Activated effector memory CD4-positive, alpha-beta T cell treated with anti-CD3 and anti-CD28 coated beads, Interleukin-2, amount 50 U/mL, for 16 hours (primary cell): ENCODE results near the gene PRKG2.

Source experiments
- DNase-seq: peaks from one replicate; pipeline ENCODE4 v3.0.0-alpha.2; 2020

Gene PRKG2

GRCh38 chr4:81152839-81153713, 61.9 kb downstream of the PRKG2 start:
- no peak for DNase-seq

- no peak for DNase-seq
Observed at GRCh38 chr4:81149976-81150375, 65.0 kb downstream of the PRKG2 start.

DNA sequence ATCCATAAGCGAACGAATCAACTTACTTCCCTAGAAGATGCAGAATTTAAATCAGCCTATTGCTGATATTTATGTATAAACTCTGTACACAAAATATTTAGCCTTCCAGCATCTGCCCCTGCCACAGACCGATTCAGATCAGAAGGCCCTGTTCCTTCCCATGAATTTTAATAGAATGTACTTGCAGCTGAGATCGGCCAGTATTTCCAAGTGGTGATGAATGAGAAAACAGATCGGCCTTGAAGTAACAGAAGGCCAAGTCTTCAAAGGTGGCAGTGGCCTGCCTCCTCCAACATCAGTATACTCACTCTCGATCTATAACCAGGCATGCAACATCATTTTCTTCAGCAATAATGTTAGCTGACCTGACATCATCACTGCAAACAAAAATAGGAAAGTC, 66.4 kb downstream of the PRKG2 start:
- DNase-seq: no peak

- no peak for DNase-seq
Observed at GRCh38 chr4:81146466-81146865, 68.6 kb downstream of the PRKG2 start.

DNA sequence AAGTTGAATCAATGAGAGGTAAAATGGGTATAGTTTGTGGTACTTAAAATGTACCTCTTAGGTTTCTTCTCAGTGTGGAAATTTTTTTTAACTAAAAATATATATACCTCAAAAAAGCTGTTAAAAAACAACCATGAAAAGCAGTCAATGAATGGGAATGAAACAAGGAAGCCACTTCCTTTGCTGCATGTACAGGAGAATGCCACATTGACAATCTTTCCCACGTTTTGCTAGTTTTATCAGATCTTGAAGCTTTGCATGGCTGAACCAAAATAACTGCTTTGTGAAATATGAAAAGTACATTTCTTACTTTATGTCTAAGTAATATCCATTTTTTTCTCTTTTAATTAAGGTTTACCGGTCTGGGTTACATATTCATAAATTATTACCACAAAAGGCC, 71.8 kb downstream of the PRKG2 start:
- DNase-seq: no peak

DNA sequence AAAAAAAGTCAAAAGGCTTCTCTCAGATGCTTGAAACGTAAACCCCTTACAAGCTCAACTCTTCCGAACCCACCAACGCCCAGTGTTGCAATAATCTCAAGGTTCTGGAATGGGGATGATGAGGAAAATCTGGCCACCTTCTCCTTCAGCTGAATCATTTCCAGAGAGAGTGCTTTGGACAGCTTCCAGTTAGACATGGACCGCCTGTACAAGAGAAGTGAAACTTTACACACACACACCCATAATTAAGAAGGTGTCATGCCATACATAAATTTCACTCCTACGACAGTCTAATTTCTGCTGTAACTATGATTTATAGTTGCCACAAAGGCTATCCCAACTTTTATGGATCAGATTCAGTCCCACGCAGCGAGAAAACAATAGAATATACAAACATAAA, 72.3 kb downstream of the PRKG2 start:
- no peak for DNase-seq

- no peak for DNase-seq
Observed at GRCh38 chr4:81137894-81138293, 77.1 kb downstream of the PRKG2 start.

DNA sequence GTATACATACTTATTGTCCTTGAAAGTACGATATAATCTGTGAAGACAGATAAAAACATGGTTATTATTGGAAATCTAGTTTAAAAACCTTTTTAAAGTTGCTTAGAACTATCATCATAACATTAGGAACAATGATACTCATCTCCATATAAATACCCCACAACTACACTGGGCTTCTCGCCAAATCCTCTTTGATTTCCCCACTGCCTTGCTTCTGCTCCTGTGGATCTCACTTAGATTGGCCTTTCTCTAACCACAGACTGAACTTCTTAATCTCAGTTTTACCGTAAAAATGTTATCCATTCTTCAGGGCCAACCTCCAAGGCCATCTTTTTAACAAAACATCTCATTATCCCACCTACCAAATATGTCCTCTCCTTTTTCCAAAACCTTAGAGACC, 77.6 kb downstream of the PRKG2 start:
- no peak for DNase-seq

GRCh38 chr4:81136161-81136905, 78.7 kb downstream of the PRKG2 start:
- no peak for DNase-seq

GRCh38 chr4:81135501-81135900, 79.5 kb downstream of the PRKG2 start:
- DNase-seq: no peak

GRCh38 chr4:81131563-81131962, 83.5 kb downstream of the PRKG2 start:
- DNase-seq: no peak

DNA sequence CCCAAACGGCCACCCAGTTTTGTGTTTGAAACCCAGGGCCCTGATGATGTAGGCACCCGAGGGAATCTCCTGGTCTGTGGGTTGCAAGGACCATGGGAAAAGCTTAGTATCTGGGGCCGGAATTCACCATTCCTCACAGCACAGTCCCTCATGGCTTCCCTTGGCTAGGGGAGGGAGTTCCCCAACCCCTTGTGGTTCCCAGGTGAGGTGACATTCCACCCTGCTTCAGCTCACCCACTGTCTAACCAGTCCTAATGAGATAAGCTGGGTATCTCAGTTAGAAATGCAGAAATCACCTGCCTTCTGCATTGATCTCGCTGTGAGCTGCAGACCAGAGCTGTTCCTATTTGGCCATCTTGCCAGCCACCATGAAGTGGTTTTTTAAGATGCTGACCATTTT, 84.0 kb downstream of the PRKG2 start:
- DNase-seq: no peak

DNA sequence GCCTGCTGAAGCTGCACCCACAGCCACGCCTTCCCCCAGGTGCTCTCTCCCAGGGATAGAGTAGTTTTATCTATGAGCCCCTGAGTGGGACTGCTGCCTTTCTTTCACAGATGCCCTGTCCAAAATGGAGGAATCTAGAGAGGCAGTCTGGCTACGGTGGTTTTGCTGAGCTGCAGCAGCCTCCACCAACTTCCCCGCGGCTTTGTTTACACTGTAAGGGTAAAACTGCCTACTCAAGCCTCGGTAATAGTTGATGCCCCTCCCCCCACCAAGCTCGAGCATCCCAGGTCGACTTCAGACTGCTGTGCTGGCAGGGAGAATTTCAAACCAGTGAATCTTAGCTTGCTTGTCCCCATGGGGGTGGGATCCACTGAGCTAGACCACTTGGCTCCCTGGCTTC, 84.5 kb downstream of the PRKG2 start:
- DNase-seq: no peak

GRCh38 chr4:81120055-81120454, 95.0 kb downstream of the PRKG2 start:
- DNase-seq: no peak

DNA sequence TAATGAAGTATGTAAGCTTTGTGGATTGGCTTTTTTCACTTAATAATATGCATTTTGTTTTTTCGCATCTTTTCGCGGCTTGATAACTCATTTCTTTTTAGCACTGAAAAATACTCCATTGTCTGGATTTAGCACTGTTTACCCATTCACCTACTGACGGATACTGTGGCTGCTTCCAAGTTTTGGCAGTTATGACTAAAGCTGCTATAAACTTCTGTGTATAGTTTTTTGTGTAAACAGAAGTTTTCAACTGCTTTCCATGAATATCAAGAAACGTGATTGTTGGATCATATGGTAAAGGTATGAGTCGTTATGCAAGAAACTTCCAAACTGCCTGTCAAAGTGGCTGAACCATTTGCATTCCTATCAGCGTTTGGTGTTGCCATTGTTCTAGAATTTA, 96.9 kb downstream of the PRKG2 start:
- no peak for DNase-seq

DNA sequence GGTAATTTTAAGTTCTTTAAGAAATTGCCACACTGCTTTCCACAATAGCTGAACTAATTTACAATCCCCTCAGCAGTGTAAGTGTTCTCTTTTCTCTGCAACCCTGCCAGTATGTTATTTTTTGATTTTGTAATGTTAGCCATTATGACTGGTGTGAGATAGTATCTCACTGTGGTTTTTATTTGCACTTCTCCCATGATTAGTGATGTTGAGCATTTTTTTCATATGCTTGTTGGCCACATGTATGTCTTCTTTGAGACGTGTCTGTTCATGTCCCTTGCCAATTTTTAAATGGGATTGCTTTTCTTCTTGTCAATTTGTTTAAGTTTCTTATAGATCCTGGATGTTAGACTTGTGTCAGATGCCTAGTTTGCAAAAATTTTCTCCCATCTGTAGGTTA, 98.5 kb downstream of the PRKG2 start:
- no peak for DNase-seq

GRCh38 chr4:81113024-81113423, 102.0 kb downstream of the PRKG2 start:
- no peak for DNase-seq

- no peak for DNase-seq
Observed at GRCh38 chr4:81109356-81109755, 105.7 kb downstream of the PRKG2 start.

- no peak for DNase-seq
Observed at GRCh38 chr4:81106150-81106549, 108.9 kb downstream of the PRKG2 start.

DNA sequence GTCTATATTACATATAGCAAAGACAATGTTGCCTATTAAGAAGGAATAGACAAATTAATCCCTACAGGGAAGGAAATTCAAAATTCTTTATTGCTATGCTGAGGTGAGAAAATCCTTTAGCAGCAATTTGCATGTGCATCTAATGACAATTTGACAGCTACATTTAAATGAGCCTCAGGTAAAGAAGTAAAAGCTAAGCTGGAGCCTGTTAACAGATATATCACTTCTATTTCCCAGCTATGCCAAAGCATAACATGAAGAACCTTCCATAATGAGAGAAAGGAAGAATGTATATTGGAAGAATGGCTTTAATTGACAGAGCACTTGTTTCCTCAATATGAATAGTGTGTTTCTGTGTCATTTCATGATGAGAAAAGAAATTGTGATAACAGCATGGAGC, 112.9 kb downstream of the PRKG2 start:
- no peak for DNase-seq

GRCh38 chr4:81096566-81096965, 118.5 kb downstream of the PRKG2 start:
- no peak for DNase-seq

DNA sequence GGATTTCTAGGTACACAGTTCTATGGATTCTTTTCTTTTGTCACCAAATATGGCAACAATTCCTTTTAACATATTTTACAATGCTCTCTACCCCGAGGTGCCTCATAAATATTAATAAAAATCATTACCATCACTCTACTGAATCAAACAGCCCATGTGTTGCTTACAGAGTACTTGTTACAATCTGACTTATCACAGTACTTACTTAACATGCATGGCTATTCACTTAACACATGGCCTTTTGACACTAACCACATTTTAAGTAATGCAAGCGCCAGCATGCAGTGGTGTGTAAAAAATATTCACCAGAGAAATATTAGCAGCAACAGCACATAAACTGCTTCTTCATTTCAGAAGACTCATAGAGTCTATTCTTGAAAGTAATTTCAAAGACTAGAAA, 119.6 kb downstream of the PRKG2 start:
- no peak for DNase-seq

- DNase-seq: no peak
Observed at GRCh38 chr4:81093720-81094401, 121.2 kb downstream of the PRKG2 start.

DNA sequence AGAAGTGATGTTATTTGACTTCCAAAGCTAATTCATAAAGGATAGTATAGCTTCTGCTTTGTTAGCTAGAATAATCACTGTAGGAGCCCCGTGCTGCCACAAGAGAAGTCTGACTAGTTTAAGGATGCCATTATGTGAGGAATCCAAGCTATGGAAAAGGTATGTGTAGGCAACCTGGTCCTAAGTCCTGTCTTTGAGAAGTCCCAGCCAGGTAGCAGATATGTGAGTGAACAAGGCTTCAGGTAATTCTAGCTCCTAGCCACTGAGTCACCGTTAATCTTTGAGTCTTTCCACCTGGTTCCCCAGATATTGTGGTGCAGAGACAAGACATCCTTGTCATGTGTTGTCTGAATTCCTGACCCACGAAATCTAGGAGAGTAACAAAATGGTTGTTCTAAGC, 129.0 kb downstream of the PRKG2 start:
- no peak for DNase-seq
